Loucy (cell line): ENCODE data around the gene SMOC2.

ENCODE experiments used
- H2AFZ ChIP-seq: fragments of 200-600 bp; sonication (generic); 2 replicates; pipeline ENCODE4 v1.6.0; 2016; ENCODE audit warnings: antibody characterized with exemption, mild to moderate bottlenecking, low read length, moderate library complexity
- H3F3A ChIP-seq: fragments of 200-600 bp; 2 replicates; pipeline ENCODE4 v1.6.0; 2016; ENCODE audit warnings: antibody characterized with exemption, low read depth, mild to moderate bottlenecking
- H3K27me3 ChIP-seq: fragments of 200-600 bp; sonication (generic); 2 replicates; pipeline ENCODE4 v1.6.1; 2014; ENCODE audit warnings: low read length, mild to moderate bottlenecking; ENCODE audit not compliant: insufficient read depth, poor library complexity, severe bottlenecking
- H3K36me3 ChIP-seq: fragments of 200-600 bp; sonication (generic); 2 replicates; pipeline ENCODE4 v1.6.1; 2016; ENCODE audit warnings: low read length; ENCODE audit not compliant: insufficient read depth
- H3K4me1 ChIP-seq: fragments of 200-600 bp; sonication (generic); 2 replicates; pipeline ENCODE4 v1.5.1; 2014; ENCODE audit warnings: low read length, mild to moderate bottlenecking; ENCODE audit not compliant: insufficient read depth, poor library complexity, severe bottlenecking
- H3K4me2 ChIP-seq: fragments of 200-600 bp; sonication (generic); 2 replicates; pipeline ENCODE4 v1.6.0; 2014; ENCODE audit warnings: antibody characterized with exemption, low read length, low read depth, mild to moderate bottlenecking; ENCODE audit not compliant: poor library complexity, severe bottlenecking
- H3K4me3 ChIP-seq: fragments of 200-600 bp; sonication (generic); 2 replicates; pipeline ENCODE4 v1.5.1; 2014; ENCODE audit warnings: low read length, mild to moderate bottlenecking, mixed read lengths; ENCODE audit not compliant: poor library complexity, severe bottlenecking
- H3K79me2 ChIP-seq: fragments of 200-600 bp; sonication (generic); 2 replicates; pipeline ENCODE4 v1.6.1; 2014; ENCODE audit warnings: low read length; ENCODE audit not compliant: insufficient read depth
- H3K9ac ChIP-seq: fragments of 200-600 bp; sonication (generic); 2 replicates; pipeline ENCODE4 v1.6.0; 2014; ENCODE audit warnings: mild to moderate bottlenecking, low read depth, low read length, moderate library complexity; ENCODE audit not compliant: poor library complexity, severe bottlenecking
- H3K9me2 ChIP-seq: fragments of 200-600 bp; sonication (generic); replicated peaks from 2 replicates; pipeline ENCODE4 v1.6.1; 2016; ENCODE audit warnings: low read depth, low read length, mixed read lengths
- H3K9me3 ChIP-seq: fragments of 200-600 bp; sonication (generic); 2 replicates; pipeline ENCODE4 v1.6.1; 2014; ENCODE audit warnings: mild to moderate bottlenecking, antibody characterized with exemption, low read length, low read depth; ENCODE audit not compliant: insufficient read depth
- H4K20me1 ChIP-seq: fragments of 200-600 bp; sonication (generic); 2 replicates; pipeline ENCODE4 v1.6.0; 2014; ENCODE audit warnings: antibody characterized with exemption, low read length, mild to moderate bottlenecking; ENCODE audit not compliant: insufficient read depth, poor library complexity, severe bottlenecking
- CTCF ChIP-seq: fragments of 200-600 bp; sonication (generic); conservative IDR thresholded peaks from 2 replicates; pipeline ENCODE4 v1.5.1; 2014; ENCODE audit warnings: mild to moderate bottlenecking, antibody characterized with exemption, low read length
- EZH2phosphoT487 ChIP-seq: fragments of 200-600 bp; IDR thresholded peaks from 2 replicates; pipeline ENCODE4 v1.6.1; 2018; ENCODE audit warnings: antibody characterized with exemption, mild to moderate bottlenecking, moderate library complexity, borderline replicate concordance

SMOC2 gene

GRCh38 chr6:168541307-168541706 is 100.3 kb downstream of the SMOC2 start:
- Histone ChIP-seq H3K9ac (no peak overlapping the region), H3K4me1 (no peaks in the 10 kb centered on the region), H3K4me2 (no peak overlapping the region), H3K79me2 (no peaks in the 10 kb centered on the region), H4K20me1 (no peaks in the 10 kb centered on the region), H2AFZ (no peak overlapping the region), H3K4me3 (no peak overlapping the region), H3K9me2 (no peaks in the 10 kb centered on the region), H3K27me3 (no peaks in the 10 kb centered on the region), H3K9me3 (peaks cover 11% of the 10 kb centered on the region; the same call in 1 of the 2 replicates), H3K36me3 (no peaks in the 10 kb centered on the region), H3F3A (no peaks in the 10 kb centered on the region)
- TF ChIP-seq EZH2phosphoT487 (no peak), CTCF (no peak)

- no peaks in the 10 kb centered on the region for H3K4me1 ChIP-seq
- H3K27me3 ChIP-seq, result no peaks in the 10 kb centered on the region
- no peaks in the 10 kb centered on the region for H4K20me1 ChIP-seq
- TF ChIP-seq EZH2phosphoT487 (no peak), CTCF (no peak)
- no peak overlapping the region for H2AFZ ChIP-seq
- H3K4me2 ChIP-seq, result no peak overlapping the region
- H3K9me3 ChIP-seq, result peaks cover 11% of the 10 kb centered on the region; the same call in 1 of the 2 replicates
- no peaks in the 10 kb centered on the region for H3K9me2 ChIP-seq
- H3K36me3 ChIP-seq, result no peaks in the 10 kb centered on the region
- no peak overlapping the region for H3K4me3 ChIP-seq
- H3K9ac ChIP-seq, result no peak overlapping the region
- H3F3A ChIP-seq, result no peaks in the 10 kb centered on the region
- H3K79me2 ChIP-seq, result no peaks in the 10 kb centered on the region
Measured at GRCh38 chr6:168542301-168542700, 101.3 kb downstream of the SMOC2 start.

- H3K27me3 ChIP-seq, result no peaks in the 10 kb centered on the region
- H3F3A ChIP-seq, result no peaks in the 10 kb centered on the region
- no peaks in the 10 kb centered on the region for H4K20me1 ChIP-seq
- H3K4me1 ChIP-seq, result no peaks in the 10 kb centered on the region
- H3K9ac ChIP-seq, result no peak overlapping the region
- H2AFZ ChIP-seq, result no peak overlapping the region
- H3K9me3 ChIP-seq, result peaks cover 7% of the 10 kb centered on the region; the same call in 1 of the 2 replicates
- no peaks in the 10 kb centered on the region for H3K79me2 ChIP-seq
- no peak overlapping the region for H3K4me3 ChIP-seq
- H3K9me2 ChIP-seq, result no peaks in the 10 kb centered on the region
- no peak overlapping the region for H3K4me2 ChIP-seq
- no peaks in the 10 kb centered on the region for H3K36me3 ChIP-seq
- TF ChIP-seq EZH2phosphoT487, result no peak
- no peak for TF ChIP-seq CTCF
Measured at GRCh38 chr6:168545428-168545827, 104.4 kb downstream of the SMOC2 start.
